Stimulated activated CD4-positive, alpha-beta T cell treated with anti-CD3 and anti-CD28 coated beads, Interleukin-1b, Interleukin-23, amount 100 ng/mL, for 48 hours (primary cell): Measurements from ENCODE around the gene ZNF185.

Experiments
- DNase-seq: peaks from one replicate; pipeline ENCODE4 v3.0.0-alpha.2; 2020

ZNF185 gene

GRCh38 chrX:152897222-152898131 lies at the start of gene ZNF185:
Gene ZNF185 (plus strand): TSS chrX:152898067. CDS start chrX:152914490, 16,423 bp downstream.
- DNase-seq: no peak

- no peak for DNase-seq
Observed at GRCh38 chrX:152850465-152850864, 47.4 kb upstream of the ZNF185 start.

- no peak for DNase-seq
Observed at GRCh38 chrX:152853986-152854385, 43.9 kb upstream of the ZNF185 start.

GRCh38 chrX:152861116-152861515 lies 36.8 kb upstream of the ZNF185 start:
- no peak for DNase-seq

GRCh38 chrX:152861826-152862225 lies 36.0 kb upstream of the ZNF185 start:
- no peak for DNase-seq

- no peak for DNase-seq
Observed at GRCh38 chrX:152865232-152865920, 32.5 kb upstream of the ZNF185 start.

GRCh38 chrX:152866386-152866785 lies 31.5 kb upstream of the ZNF185 start:
- no peak for DNase-seq

GRCh38 chrX:152869972-152870371 lies 27.9 kb upstream of the ZNF185 start:
- no peak for DNase-seq

GRCh38 chrX:152871260-152871659 lies 26.6 kb upstream of the ZNF185 start:
- DNase-seq: no peak

GRCh38 chrX:152872522-152872921 lies 25.3 kb upstream of the ZNF185 start:
- no peak for DNase-seq

GRCh38 chrX:152873361-152873760 lies 24.5 kb upstream of the ZNF185 start:
- DNase-seq: no peak

- DNase-seq: no peak
Observed at GRCh38 chrX:152876931-152877840, 20.7 kb upstream of the ZNF185 start.

- no peak for DNase-seq
Observed at GRCh38 chrX:152878976-152879755, 18.7 kb upstream of the ZNF185 start.

- DNase-seq: no peak
Observed at GRCh38 chrX:152881289-152881688, 16.6 kb upstream of the ZNF185 start.

GRCh38 chrX:152884171-152884570 lies 13.7 kb upstream of the ZNF185 start:
- no peak for DNase-seq

- DNase-seq: no peak
Observed at GRCh38 chrX:152886716-152887115, 11.2 kb upstream of the ZNF185 start.

GRCh38 chrX:152892499-152892898 lies 5.4 kb upstream of the ZNF185 start:
- DNase-seq: no peak

GRCh38 chrX:152892999-152893891 lies 4.6 kb upstream of the ZNF185 start:
- DNase-seq: no peak

GRCh38 chrX:152893980-152894610 lies 3.8 kb upstream of the ZNF185 start:
- DNase-seq: no peak

GRCh38 chrX:152895121-152895520 lies 2.7 kb upstream of the ZNF185 start:
- DNase-seq: no peak
